Non-pigmented ciliary epithelial cell (primary cell): ENCODE data around the gene SYT13.

Experiments used
- DNase-seq: peaks from one replicate; pipeline ENCODE4 v3.0.0-alpha.2; 2010; ENCODE audit warnings: low read depth

The SYT13 gene

GRCh38 chr11:45248501-45249011 is 37.6 kb downstream of the SYT13 start:
- DNase-seq, result no peak

GRCh38 chr11:45247433-45247832 is 38.7 kb downstream of the SYT13 start:
- no peak for DNase-seq

GRCh38 chr11:45246241-45246640 is 39.9 kb downstream of the SYT13 start:
- no peak for DNase-seq

GRCh38 chr11:45245218-45246045 is 40.7 kb downstream of the SYT13 start:
- DNase-seq, result no peak

- no peak for DNase-seq
These were observed 42.2 kb downstream of the SYT13 start for GRCh38 chr11:45243967-45244366.

- no peak for DNase-seq
These were observed 46.4 kb downstream of the SYT13 start for GRCh38 chr11:45239733-45240132.

GRCh38 chr11:45238724-45239123 is 47.4 kb downstream of the SYT13 start:
- DNase-seq, result peak; percentile 63

- DNase-seq, result no peak
These were observed 48.3 kb downstream of the SYT13 start for GRCh38 chr11:45237711-45238315.

- DNase-seq, result no peak
These were observed 51.7 kb downstream of the SYT13 start for GRCh38 chr11:45234306-45235006.

GRCh38 chr11:45233804-45234170 is 52.4 kb downstream of the SYT13 start:
- no peak for DNase-seq

GRCh38 chr11:45233121-45233803 is 52.9 kb downstream of the SYT13 start:
- DNase-seq, result no peak

GRCh38 chr11:45232341-45233080 is 53.6 kb downstream of the SYT13 start:
- no peak for DNase-seq

GRCh38 chr11:45229401-45230020 is 56.6 kb downstream of the SYT13 start:
- no peak for DNase-seq

GRCh38 chr11:45227836-45228235 is 58.3 kb downstream of the SYT13 start:
- DNase-seq, result no peak

- no peak for DNase-seq
These were observed 59.2 kb downstream of the SYT13 start for GRCh38 chr11:45226901-45227300.

GRCh38 chr11:45225961-45226871 is 59.9 kb downstream of the SYT13 start:
- no peak for DNase-seq

- DNase-seq, result no peak
These were observed 60.9 kb downstream of the SYT13 start for GRCh38 chr11:45225277-45225676.

- no peak for DNase-seq
These were observed 61.4 kb downstream of the SYT13 start for GRCh38 chr11:45224766-45225165.

GRCh38 chr11:45223496-45223895 is 62.6 kb downstream of the SYT13 start:
- no peak for DNase-seq

- no peak for DNase-seq
These were observed 66.7 kb downstream of the SYT13 start for GRCh38 chr11:45219411-45219810.
